Activated CD8-positive, alpha-beta memory T cell treated with anti-CD3 and anti-CD28 coated beads for 36 hours (primary cell): ENCODE results near the gene POP7. TPM values are rescaled to one million over a fixed set of nuclear protein-coding genes. Genes with fewer than 3 reads are reported as not detected.

Experiments used
- CTCF ChIA-PET: fragments of 350-600 bp; sonication (Branson Sonifier 250); formaldehyde crosslinking; loops from one replicate; lab custom pipeline; 2021; ENCODE audit warnings: antibody characterized with exemption; lab: Charles Lee
- POLR2A ChIA-PET: fragments of 350-600 bp; sonication (Branson Sonifier 250); formaldehyde crosslinking; loops from one replicate; lab custom pipeline; 2021; ENCODE audit warnings: antibody characterized with exemption; lab: Charles Lee
- total RNA-seq, 2 experiments: library from RNA; stranded (reverse); gene quantifications; one replicate each; pipeline ENCODE4 v1.2.3, GENCODE V29; 2021

Gene POP7
- total RNA-seq, 2 experiments from 2014 or later, result 82.3 to 85.9 TPM

DNA sequence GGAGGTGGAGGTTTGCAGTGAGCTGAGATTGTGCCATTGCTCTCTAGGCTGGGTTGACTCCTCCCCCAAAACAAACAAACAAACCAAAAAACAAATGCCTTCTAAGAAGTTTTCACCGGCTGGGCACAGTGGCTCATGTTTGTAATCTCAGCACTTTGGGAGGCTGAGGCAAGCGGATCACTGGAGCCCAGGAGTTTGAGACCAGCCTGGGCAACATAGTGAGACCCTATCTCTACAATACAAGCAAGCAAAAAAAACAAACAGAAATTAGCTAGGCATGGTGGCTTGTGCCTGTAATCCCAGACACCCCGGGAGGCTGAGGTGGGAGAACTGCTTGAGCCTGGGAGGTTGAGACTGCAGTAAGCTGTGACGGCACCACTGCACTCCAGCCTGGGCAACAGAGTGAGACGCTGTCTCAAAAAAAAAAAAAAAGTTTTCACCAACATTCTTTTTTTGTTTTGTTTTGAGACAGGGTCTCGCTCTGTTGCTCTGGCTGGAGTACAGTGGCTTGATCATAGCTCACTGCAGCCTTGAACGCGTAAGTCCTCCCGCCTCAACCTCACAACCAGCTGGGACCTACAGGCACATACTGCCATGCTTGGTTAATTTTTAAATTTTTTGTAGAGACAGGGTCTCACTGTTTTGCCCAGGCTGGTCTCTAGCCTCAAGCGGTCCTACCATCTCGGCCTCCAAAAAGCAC lies 26.2 kb downstream of the POP7 start:
- POLR2A ChIA-PET, result no interaction called here
- CTCF ChIA-PET, result no interaction called here

DNA sequence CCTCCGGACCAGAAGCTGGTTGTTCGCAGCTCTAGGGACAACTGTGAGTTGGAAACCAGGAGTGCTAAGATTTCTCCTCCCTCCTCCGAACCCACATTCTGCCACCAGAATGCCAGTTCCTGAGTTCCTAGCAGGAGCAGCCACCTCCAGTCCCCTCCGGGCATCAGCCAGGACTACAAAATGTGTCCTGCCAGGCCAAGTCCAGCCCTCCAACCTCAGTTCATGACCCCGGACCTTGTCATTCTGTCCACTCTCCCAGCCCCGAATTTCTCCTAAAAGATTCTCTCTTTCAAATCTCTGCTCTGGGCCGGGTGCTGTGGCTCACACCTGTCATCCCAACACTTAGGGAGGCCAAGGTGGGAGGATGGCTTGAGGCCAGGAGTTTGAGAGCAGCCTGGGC lies 29.8 kb downstream of the POP7 start:
- POLR2A ChIA-PET, result no interaction called here
- CTCF ChIA-PET, result no interaction called here

DNA sequence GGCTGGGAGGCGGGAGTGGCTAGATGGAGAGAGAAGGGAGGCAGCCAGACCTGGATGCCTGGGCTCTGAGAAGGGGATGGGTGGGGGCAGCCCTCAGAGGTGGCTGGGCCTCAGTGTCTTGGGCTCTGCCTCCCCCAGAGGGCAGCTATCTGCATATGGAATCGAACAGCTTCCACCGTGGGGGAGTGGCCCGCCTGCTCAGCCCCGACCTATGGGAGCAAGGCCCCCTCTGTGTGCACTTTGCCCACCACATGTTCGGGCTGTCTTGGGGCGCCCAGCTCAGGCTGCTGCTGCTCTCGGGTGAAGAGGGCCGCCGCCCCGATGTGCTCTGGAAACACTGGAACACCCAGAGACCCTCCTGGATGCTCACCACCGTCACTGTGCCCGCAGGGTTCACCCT lies 30.8 kb downstream of the POP7 start:
- POLR2A ChIA-PET, result no interaction called here
- CTCF ChIA-PET, result no interaction called here

DNA sequence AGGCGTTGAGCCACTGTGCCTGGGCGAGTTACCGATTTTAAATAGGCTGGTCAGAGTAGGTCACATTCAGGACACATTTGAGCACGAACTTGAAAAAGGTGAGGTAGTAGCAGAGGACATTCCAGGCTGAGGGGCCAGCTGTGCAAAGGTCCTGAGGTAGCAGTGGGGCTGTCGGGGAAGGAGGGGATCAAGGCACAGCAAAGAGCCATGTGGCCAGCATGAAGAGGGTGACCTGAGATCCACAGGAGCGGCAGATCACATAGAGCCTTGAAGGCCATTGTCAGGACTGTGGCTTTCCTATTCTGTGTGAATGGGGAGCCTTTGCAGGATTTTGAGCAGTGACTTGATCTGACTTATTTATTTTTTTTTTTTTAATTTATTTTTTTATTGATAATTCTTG lies 34.0 kb downstream of the POP7 start:
- POLR2A ChIA-PET, result no interaction called here
- CTCF ChIA-PET, result no interaction called here

DNA sequence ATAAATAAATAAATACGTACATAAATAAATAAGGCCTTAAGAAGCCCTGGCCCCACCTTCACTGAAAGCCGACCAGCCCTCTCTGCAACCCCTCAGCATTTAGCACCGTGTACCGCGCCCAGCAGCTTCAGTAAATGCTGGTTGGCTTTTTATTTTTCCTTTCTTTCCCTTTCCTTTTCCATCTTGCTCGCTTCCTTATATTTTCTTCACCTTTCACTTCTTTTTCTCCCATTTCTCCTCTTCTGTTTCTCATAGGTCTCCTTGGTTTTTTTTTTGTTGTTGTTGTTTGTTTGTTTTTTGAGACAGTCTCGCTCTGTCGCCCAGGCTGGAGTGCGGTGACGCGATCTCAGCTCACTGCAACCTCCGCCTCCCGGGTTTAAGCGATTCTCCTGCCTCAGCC lies 38.7 kb downstream of the POP7 start:
- CTCF ChIA-PET, result interaction anchor here (0.5 kb wide), 1 partner anchor 280 kb away, joined by 3 read pairs; no protein-coding TSS in a partner anchor
- POLR2A ChIA-PET, result interaction anchor here (1.0 kb wide), 1 partner anchor 16 kb away, joined by 3 read pairs; no protein-coding TSS in a partner anchor

- POLR2A ChIA-PET, result interaction anchor here (1.0 kb wide), 1 partner anchor 17 kb away, joined by 3 read pairs; no protein-coding TSS in a partner anchor
- CTCF ChIA-PET, result interaction anchor here (1.3 kb wide), 1 partner anchor 111 kb away, joined by 3 read pairs; no protein-coding TSS in a partner anchor
These were observed 39.3 kb downstream of the POP7 start for GRCh38 chr7:100745184-100745583.

GRCh38 chr7:100752994-100753393 lies 47.1 kb downstream of the POP7 start:
- POLR2A ChIA-PET, result no interaction called here

GRCh38 chr7:100753750-100754149 lies 47.8 kb downstream of the POP7 start:
- ChIA-PET CTCF (no interaction called here), POLR2A (no interaction called here)

More at GRCh38 chr7:100752994-100753393, 47.1 kb downstream of the POP7 start:
- CTCF ChIA-PET, result no interaction called here

Other genes starting within 250 kb of the POP7 start
- gene SPACDR, start 241.9 kb upstream of the POP7 start, total RNA-seq, result 1 to 10 TPM; 1.4 to 1.6 TPM
- 10 to 100 TPM; 90.9 to 95.0 TPM for gene TSC22D4, start 226.9 kb upstream of the POP7 start, total RNA-seq
- gene NYAP1, start 222.2 kb upstream of the POP7 start, total RNA-seq, result under 1 TPM; 0.13 to 0.15 TPM
- 10 to 100 TPM; 64.1 to 64.8 TPM for gene AGFG2, start 166.9 kb upstream of the POP7 start, total RNA-seq
- gene SAP25, start 132.2 kb upstream of the POP7 start, total RNA-seq, result 1 to 10 TPM; 5.6 to 7.5 TPM
- 10 to 100 TPM; 80.3 to 84.5 TPM for gene LRCH4, start 120.0 kb upstream of the POP7 start, total RNA-seq
- under 1 TPM; 0.36 TPM for gene FBXO24, start 119.8 kb upstream of the POP7 start, total RNA-seq
- gene PCOLCE, start 103.8 kb upstream of the POP7 start, total RNA-seq, result 1 to 10 TPM; 6.3 to 8.1 TPM
- gene MOSPD3, start 93.6 kb upstream of the POP7 start, total RNA-seq, result 10 to 100 TPM; 15.4 to 16.7 TPM
- gene TFR2, start 64.6 kb upstream of the POP7 start, total RNA-seq, result 10 to 100 TPM; 17.7 to 21.8 TPM
- gene ACTL6B, start 49.7 kb upstream of the POP7 start, total RNA-seq, result not detected
- gene GNB2, start 32.4 kb upstream of the POP7 start, total RNA-seq, result 100 to 1,000 TPM; 235 to 241 TPM
- gene GIGYF1, start 11.9 kb upstream of the POP7 start, total RNA-seq, result 10 to 100 TPM; 47.8 to 48.6 TPM
- under 1 TPM in 1 of 2 experiments, not detected in 1; 0.15 TPM for gene EPO, start 14.3 kb downstream of the POP7 start, total RNA-seq
- gene ZAN, start 27.5 kb downstream of the POP7 start, total RNA-seq, result not detected
- 1 to 10 TPM; 2.9 to 3.5 TPM for gene EPHB4, start 121.4 kb downstream of the POP7 start, total RNA-seq
- gene SLC12A9, start 146.6 kb downstream of the POP7 start, total RNA-seq, result 10 to 100 TPM; 24.9 to 26.4 TPM
- 10 to 100 TPM; 33.6 to 35.8 TPM for gene TRIP6, start 161.3 kb downstream of the POP7 start, total RNA-seq
- 100 to 1,000 TPM; 302 to 308 TPM for gene SRRT, start 169.0 kb downstream of the POP7 start, total RNA-seq
- 1 to 10 TPM; 3.0 to 4.8 TPM for gene UFSP1, start 183.6 kb downstream of the POP7 start, total RNA-seq
- gene ACHE, start 189.8 kb downstream of the POP7 start, total RNA-seq, result under 1 TPM; 0.13 to 0.23 TPM
- under 1 TPM in 1 of 2 experiments, not detected in 1; 0.23 TPM for gene MUC3A, start 243.4 kb downstream of the POP7 start, total RNA-seq